ENCODE measurements around the gene GPR137B. TPM values are rescaled to one million over a fixed set of nuclear protein-coding genes. Genes with fewer than 3 reads are reported as not detected.
"Not testable (repeated sequence)": the region's sequence is repeated elsewhere in the genome, so short reads cannot be mapped to it uniquely, and the experiment has no call there.

Gene GPR137B
- total and polyA plus RNA-seq, 2 experiments from 2014 or later, result 4.5 to 11.1 TPM

DNA sequence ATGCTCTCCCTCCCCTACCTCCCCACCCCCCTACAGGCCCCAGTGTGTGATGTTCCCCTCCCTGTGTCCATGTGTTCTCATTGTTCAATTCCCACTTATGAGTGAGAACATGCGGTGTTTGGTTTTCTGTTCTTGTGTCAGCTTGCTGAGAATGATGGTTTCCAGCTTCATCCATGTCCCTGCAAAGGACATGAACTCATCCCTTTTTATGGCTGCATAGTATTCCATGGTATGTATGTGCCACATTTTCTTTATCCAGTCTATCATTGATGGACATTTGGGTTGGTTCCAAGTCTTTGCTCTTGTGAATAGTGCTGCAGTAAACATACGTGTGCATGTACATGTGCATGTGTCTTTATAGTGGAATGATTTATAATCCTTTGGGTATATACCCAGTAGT, 44.1 kb downstream of the GPR137B start:
- not testable (repeated sequence) for H3K27ac Mint-ChIP-seq; H3K4me1 Mint-ChIP-seq; H3K4me2 ChIP-seq; H3K4me3 ChIP-seq; H3K27ac ChIP-seq (ENCODE audit: low read depth); H3K4me1 ChIP-seq (ENCODE audit: insufficient read depth); H4K20me1 ChIP-seq (replicated peaks; ENCODE audit: insufficient read depth); H3K9me2 ChIP-seq (ENCODE audit: insufficient read depth); H3K36me3 ChIP-seq (ENCODE audit: insufficient read depth); H3K79me2 ChIP-seq (replicated peaks; ENCODE audit: insufficient read depth); H2AFZ ChIP-seq; H3K27me3 ChIP-seq (ENCODE audit: insufficient read depth); ATAC-seq; H3K27me3 Mint-ChIP-seq (ENCODE audit: insufficient read depth, low read depth, poor library complexity); H3K4me3 Mint-ChIP-seq; H3K9me3 Mint-ChIP-seq; DNase-seq (ENCODE audit: low spot score); H3F3A ChIP-seq (replicated peaks; ENCODE audit: low read depth)
- H3K36me3 Mint-ChIP-seq (ENCODE audit: low read depth), result peaks cover 32% of the 10 kb centered on the region; the same call in 2 of the 3 replicates

DNA sequence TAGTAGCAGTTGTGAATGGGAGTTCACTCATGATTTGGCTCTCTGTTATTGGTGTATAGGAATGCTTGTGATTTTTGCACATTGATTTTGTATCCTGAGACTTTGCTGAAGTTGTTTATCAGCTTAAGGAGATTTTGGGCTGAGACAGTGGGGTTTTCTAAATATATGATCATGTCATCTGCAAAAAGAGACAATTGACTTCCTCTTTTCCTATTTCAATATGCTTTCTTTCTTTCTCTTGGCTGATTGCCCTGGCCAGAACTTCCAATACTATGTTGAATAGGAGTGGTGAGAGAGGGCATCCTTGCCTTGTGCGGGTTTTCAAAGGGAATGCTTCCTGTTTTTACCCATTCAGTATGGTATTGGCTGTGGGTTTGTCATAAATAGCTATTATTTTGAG, 45.7 kb downstream of the GPR137B start:
- not testable (repeated sequence) for H2AFZ ChIP-seq; H3F3A ChIP-seq (replicated peaks; ENCODE audit: low read depth); H3K9me3 Mint-ChIP-seq; DNase-seq (ENCODE audit: low spot score); H3K4me3 Mint-ChIP-seq; H3K4me3 ChIP-seq; H3K4me1 ChIP-seq (ENCODE audit: insufficient read depth); H3K9me2 ChIP-seq (ENCODE audit: insufficient read depth); H3K36me3 ChIP-seq (ENCODE audit: insufficient read depth); H3K27ac ChIP-seq (ENCODE audit: low read depth); H3K27me3 Mint-ChIP-seq (ENCODE audit: insufficient read depth, low read depth, poor library complexity); H3K27ac Mint-ChIP-seq; H3K4me2 ChIP-seq; H3K4me1 Mint-ChIP-seq; H3K79me2 ChIP-seq (replicated peaks; ENCODE audit: insufficient read depth); ATAC-seq; H4K20me1 ChIP-seq (replicated peaks; ENCODE audit: insufficient read depth); H3K27me3 ChIP-seq (ENCODE audit: insufficient read depth)
- H3K36me3 Mint-ChIP-seq (ENCODE audit: low read depth), result peaks cover 30% of the 10 kb centered on the region; the same call in 2 of the 3 replicates

DNA sequence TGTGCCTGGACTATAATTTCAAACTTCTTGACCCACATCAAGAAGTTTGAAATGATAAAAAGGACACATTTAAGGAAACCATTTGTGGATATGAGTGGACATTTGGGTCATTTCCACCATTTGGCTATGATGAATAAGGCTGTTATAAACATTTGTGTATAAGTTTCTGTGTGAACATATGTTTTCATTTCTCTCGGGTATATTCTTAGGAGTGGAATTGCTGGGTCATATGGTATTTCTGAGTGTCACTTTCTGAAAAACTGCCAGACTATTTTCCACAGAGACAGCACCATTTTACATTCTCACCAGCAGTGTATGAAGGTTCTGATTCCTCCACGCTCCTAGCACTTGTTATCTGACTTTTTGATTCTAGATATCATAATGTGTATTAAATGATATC, 50.8 kb downstream of the GPR137B start:
- Histone ChIP-seq H3K9me2 (ENCODE audit: insufficient read depth) (no peaks in the 10 kb centered on the region), H3K4me3 (no peak overlapping the region), H4K20me1 (replicated peaks; ENCODE audit: insufficient read depth) (no peaks in the 10 kb centered on the region), H3K4me1 (ENCODE audit: insufficient read depth) (no peaks in the 10 kb centered on the region), H2AFZ (no peak overlapping the region), H3K36me3 (ENCODE audit: insufficient read depth) (no peaks in the 10 kb centered on the region), H3F3A (replicated peaks; ENCODE audit: low read depth) (no peaks in the 10 kb centered on the region), H3K27me3 (ENCODE audit: insufficient read depth) (no peaks in the 10 kb centered on the region), H3K27ac (ENCODE audit: low read depth) (no peak overlapping the region), H3K4me2 (no peak overlapping the region), H3K79me2 (replicated peaks; ENCODE audit: insufficient read depth) (no peaks in the 10 kb centered on the region)
- H3K27me3 Mint-ChIP-seq (ENCODE audit: insufficient read depth, low read depth, poor library complexity), result no peaks in the 10 kb centered on the region
- no peaks in the 10 kb centered on the region; the same call in 2 of the 3 replicates for H3K9me3 Mint-ChIP-seq
- H3K4me1 Mint-ChIP-seq, result no peaks in the 10 kb centered on the region
- DNase-seq (ENCODE audit: low spot score) (no peak), ATAC-seq (no peak)
- H3K4me3 Mint-ChIP-seq, result no peak overlapping the region
- H3K27ac Mint-ChIP-seq, result no peak overlapping the region
- peaks cover 18% of the 10 kb centered on the region; the same call in 2 of the 3 replicates for H3K36me3 Mint-ChIP-seq (ENCODE audit: low read depth)
- TF ChIP-seq EZH2 (IDR thresholded peaks at IDR 0.05; ENCODE audit: low read depth, unreplicated experiment) (no peak), POLR2AphosphoS5 (IDR thresholded peaks at IDR 0.05; ENCODE audit: low read depth) (no peak), ZNF114 (CRISPR knock-in tag; IDR thresholded peaks at IDR 0.05) (no peak), STAT1 (IDR thresholded peaks at IDR 0.05; ENCODE audit: unreplicated experiment) (no peak)
- TF ChIP-seq, protein P1, sequence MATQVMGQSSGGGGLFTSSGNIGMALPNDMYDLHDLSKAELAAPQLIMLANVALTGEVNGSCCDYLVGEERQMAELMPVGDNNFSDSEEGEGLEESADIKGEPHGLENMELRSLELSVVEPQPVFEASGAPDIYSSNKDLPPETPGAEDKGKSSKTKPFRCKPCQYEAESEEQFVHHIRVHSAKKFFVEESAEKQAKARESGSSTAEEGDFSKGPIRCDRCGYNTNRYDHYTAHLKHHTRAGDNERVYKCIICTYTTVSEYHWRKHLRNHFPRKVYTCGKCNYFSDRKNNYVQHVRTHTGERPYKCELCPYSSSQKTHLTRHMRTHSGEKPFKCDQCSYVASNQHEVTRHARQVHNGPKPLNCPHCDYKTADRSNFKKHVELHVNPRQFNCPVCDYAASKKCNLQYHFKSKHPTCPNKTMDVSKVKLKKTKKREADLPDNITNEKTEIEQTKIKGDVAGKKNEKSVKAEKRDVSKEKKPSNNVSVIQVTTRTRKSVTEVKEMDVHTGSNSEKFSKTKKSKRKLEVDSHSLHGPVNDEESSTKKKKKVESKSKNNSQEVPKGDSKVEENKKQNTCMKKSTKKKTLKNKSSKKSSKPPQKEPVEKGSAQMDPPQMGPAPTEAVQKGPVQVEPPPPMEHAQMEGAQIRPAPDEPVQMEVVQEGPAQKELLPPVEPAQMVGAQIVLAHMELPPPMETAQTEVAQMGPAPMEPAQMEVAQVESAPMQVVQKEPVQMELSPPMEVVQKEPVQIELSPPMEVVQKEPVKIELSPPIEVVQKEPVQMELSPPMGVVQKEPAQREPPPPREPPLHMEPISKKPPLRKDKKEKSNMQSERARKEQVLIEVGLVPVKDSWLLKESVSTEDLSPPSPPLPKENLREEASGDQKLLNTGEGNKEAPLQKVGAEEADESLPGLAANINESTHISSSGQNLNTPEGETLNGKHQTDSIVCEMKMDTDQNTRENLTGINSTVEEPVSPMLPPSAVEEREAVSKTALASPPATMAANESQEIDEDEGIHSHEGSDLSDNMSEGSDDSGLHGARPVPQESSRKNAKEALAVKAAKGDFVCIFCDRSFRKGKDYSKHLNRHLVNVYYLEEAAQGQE (IDR thresholded peaks at IDR 0.05; ENCODE audit: unreplicated experiment), result no peak
- TF ChIP-seq, protein P2, sequence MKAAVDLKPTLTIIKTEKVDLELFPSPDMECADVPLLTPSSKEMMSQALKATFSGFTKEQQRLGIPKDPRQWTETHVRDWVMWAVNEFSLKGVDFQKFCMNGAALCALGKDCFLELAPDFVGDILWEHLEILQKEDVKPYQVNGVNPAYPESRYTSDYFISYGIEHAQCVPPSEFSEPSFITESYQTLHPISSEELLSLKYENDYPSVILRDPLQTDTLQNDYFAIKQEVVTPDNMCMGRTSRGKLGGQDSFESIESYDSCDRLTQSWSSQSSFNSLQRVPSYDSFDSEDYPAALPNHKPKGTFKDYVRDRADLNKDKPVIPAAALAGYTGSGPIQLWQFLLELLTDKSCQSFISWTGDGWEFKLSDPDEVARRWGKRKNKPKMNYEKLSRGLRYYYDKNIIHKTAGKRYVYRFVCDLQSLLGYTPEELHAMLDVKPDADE (IDR thresholded peaks at IDR 0.05), result no peak
- TF ChIP-seq, protein P3, sequence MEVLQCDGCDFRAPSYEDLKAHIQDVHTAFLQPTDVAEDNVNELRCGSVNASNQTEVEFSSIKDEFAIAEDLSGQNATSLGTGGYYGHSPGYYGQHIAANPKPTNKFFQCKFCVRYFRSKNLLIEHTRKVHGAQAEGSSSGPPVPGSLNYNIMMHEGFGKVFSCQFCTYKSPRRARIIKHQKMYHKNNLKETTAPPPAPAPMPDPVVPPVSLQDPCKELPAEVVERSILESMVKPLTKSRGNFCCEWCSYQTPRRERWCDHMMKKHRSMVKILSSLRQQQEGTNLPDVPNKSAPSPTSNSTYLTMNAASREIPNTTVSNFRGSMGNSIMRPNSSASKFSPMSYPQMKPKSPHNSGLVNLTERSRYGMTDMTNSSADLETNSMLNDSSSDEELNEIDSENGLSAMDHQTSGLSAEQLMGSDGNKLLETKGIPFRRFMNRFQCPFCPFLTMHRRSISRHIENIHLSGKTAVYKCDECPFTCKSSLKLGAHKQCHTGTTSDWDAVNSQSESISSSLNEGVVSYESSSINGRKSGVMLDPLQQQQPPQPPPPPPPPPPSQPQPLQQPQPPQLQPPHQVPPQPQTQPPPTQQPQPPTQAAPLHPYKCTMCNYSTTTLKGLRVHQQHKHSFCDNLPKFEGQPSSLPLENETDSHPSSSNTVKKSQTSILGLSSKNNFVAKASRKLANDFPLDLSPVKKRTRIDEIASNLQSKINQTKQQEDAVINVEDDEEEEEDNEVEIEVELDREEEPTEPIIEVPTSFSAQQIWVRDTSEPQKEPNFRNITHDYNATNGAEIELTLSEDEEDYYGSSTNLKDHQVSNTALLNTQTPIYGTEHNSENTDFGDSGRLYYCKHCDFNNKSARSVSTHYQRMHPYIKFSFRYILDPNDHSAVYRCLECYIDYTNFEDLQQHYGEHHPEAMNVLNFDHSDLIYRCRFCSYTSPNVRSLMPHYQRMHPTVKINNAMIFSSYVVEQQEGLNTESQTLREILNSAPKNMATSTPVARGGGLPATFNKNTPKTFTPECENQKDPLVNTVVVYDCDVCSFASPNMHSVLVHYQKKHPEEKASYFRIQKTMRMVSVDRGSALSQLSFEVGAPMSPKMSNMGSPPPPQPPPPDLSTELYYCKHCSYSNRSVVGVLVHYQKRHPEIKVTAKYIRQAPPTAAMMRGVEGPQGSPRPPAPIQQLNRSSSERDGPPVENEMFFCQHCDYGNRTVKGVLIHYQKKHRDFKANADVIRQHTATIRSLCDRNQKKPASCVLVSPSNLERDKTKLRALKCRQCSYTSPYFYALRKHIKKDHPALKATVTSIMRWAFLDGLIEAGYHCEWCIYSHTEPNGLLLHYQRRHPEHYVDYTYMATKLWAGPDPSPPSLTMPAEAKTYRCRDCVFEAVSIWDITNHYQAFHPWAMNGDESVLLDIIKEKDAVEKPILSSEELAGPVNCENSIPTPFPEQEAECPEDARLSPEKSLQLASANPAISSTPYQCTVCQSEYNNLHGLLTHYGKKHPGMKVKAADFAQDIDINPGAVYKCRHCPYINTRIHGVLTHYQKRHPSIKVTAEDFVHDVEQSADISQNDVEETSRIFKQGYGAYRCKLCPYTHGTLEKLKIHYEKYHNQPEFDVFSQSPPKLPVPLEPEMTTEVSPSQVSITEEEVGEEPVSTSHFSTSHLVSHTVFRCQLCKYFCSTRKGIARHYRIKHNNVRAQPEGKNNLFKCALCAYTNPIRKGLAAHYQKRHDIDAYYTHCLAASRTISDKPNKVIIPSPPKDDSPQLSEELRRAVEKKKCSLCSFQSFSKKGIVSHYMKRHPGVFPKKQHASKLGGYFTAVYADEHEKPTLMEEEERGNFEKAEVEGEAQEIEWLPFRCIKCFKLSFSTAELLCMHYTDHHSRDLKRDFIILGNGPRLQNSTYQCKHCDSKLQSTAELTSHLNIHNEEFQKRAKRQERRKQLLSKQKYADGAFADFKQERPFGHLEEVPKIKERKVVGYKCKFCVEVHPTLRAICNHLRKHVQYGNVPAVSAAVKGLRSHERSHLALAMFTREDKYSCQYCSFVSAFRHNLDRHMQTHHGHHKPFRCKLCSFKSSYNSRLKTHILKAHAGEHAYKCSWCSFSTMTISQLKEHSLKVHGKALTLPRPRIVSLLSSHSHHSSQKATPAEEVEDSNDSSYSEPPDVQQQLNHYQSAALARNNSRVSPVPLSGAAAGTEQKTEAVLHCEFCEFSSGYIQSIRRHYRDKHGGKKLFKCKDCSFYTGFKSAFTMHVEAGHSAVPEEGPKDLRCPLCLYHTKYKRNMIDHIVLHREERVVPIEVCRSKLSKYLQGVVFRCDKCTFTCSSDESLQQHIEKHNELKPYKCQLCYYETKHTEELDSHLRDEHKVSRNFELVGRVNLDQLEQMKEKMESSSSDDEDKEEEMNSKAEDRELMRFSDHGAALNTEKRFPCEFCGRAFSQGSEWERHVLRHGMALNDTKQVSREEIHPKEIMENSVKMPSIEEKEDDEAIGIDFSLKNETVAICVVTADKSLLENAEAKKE (CRISPR knock-in tag; IDR thresholded peaks at IDR 0.05), result no peak
